Cardiac muscle cell (in vitro differentiated cells and primary cell): ENCODE data around the gene RUFY2. TPM values are rescaled to one million over a fixed set of nuclear protein-coding genes. Genes with fewer than 3 reads are reported as not detected.
A peak's percentile ranks its signal among the peaks of the same experiment; 100 is the strongest.

Source experiments
- DNase-seq, 2 donors: peaks; one replicate each; pipeline versions ENCODE4 v3.0.0 to v3.0.0-alpha.2; 2010 to 2017; ENCODE audit warnings: low read depth in 1 of 2, low spot score in 1 of 2
- H3K27ac ChIP-seq: fragments of 200-600 bp; sonication (generic); 2 replicates; pipeline ENCODE4 v1.5.1; 2016
- H3K27me3 ChIP-seq: fragments of 200-600 bp; sonication (generic); 2 replicates; pipeline ENCODE4 v1.6.0; 2016; ENCODE audit warnings: control low read depth
- H3K36me3 ChIP-seq: fragments of 200-600 bp; sonication (generic); 2 replicates; pipeline ENCODE4 v1.5.1; 2016; ENCODE audit warnings: control low read depth
- H3K4me1 ChIP-seq: fragments of 200-600 bp; sonication (generic); 2 replicates; pipeline ENCODE4 v1.8.1; 2017; ENCODE audit warnings: low read depth, mild to moderate bottlenecking, mixed run types
- H3K4me3 ChIP-seq: fragments of 200-600 bp; sonication (generic); 2 replicates; pipeline ENCODE4 v1.5.1; 2016; ENCODE audit warnings: mild to moderate bottlenecking
- H3K9me3 ChIP-seq: fragments of 200-600 bp; sonication (generic); 2 replicates; pipeline ENCODE4 v1.5.1; 2017; ENCODE audit warnings: low read depth, mild to moderate bottlenecking, control low read depth
- polyA plus RNA-seq: library from polyadenylated mRNA; unstranded; fragments of >200 nt; fragmentation: Nextera tagmentation; extraction: Ambion mirVana; gene quantifications from 2 replicates; pipeline ENCODE4 v1.2.1, GENCODE V29; 2016
- total RNA-seq: library from RNA; depleted of rRNA; stranded (reverse); fragments of >200 nt; gene quantifications from 2 replicates; pipeline ENCODE4 v1.2.3, GENCODE V29; 2016
- TF ChIP-seq, protein P1 (sequence below): IDR thresholded peaks from 2 replicates; pipeline ENCODE4 v1.5.1; 2012; ENCODE audit warnings: low read depth, mild to moderate bottlenecking, low read length

RUFY2 gene
- total and polyA plus RNA-seq, 2 experiments from 2014 or later: 10.2 to 12.1 TPM

DNA sequence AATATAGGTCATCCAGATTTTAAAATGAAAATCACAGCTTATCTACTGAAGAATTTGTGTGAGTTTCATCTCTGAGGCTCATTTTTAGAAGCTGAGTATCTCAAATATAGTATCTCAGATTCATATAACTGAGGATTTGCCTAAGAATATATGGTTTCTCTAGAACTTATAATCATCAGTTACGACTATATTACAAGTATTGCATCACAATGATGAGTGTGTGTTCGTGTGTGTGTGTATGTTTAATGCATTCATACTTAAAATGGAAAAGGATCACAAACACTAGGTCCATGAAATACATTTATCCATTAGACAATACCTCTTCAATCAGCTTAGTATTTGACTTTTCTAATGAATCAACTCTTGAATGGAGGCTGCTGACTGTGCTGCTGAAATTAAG is 21.3 kb downstream of the RUFY2 start:
- Histone ChIP-seq H3K4me1 (no peaks in the 10 kb centered on the region), H3K27me3 (no peaks in the 10 kb centered on the region), H3K9me3 (no peaks in the 10 kb centered on the region), H3K36me3 (peaks cover 47% of the 10 kb centered on the region), H3K4me3 (no peak overlapping the region), H3K27ac (no peak overlapping the region)
- TF ChIP-seq, protein P1, sequence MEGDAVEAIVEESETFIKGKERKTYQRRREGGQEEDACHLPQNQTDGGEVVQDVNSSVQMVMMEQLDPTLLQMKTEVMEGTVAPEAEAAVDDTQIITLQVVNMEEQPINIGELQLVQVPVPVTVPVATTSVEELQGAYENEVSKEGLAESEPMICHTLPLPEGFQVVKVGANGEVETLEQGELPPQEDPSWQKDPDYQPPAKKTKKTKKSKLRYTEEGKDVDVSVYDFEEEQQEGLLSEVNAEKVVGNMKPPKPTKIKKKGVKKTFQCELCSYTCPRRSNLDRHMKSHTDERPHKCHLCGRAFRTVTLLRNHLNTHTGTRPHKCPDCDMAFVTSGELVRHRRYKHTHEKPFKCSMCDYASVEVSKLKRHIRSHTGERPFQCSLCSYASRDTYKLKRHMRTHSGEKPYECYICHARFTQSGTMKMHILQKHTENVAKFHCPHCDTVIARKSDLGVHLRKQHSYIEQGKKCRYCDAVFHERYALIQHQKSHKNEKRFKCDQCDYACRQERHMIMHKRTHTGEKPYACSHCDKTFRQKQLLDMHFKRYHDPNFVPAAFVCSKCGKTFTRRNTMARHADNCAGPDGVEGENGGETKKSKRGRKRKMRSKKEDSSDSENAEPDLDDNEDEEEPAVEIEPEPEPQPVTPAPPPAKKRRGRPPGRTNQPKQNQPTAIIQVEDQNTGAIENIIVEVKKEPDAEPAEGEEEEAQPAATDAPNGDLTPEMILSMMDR: no peak
- no peak for DNase-seq

GRCh38 chr10:68371604-68372003 is 35.5 kb downstream of the RUFY2 start:
- no peaks in the 10 kb centered on the region for H3K27me3 ChIP-seq
- DNase-seq: no peak
- H3K4me1 ChIP-seq: no peaks in the 10 kb centered on the region
- no peak overlapping the region for H3K4me3 ChIP-seq
- no peaks in the 10 kb centered on the region for H3K9me3 ChIP-seq
- H3K36me3 ChIP-seq: peaks cover 20% of the 10 kb centered on the region
- TF ChIP-seq, protein P1: no peak
- no peak overlapping the region for H3K27ac ChIP-seq

DNA sequence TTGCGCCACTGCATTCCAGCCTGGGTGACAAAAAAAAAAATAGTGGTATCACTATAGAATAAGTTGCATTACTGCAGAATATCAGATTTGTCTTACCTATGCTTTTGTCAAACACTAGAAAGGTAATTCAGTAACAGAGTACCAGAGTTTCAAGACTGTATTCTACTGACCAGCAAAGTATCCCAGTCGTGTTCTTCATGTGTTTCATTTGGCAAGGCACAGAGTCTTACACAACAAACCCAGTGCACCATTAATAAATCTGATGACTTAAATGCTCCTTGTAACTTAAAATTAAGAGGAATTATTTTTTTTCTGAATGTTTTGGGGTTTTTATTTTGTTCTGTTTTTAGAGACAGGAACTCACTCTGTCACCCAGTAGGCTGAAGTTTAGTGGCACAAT is 40.0 kb downstream of the RUFY2 start:
- peak in 1 of 2 donors; percentile 21 for DNase-seq
- Histone ChIP-seq H3K4me1 (no peaks in the 10 kb centered on the region), H3K27ac (no peak overlapping the region), H3K9me3 (no peaks in the 10 kb centered on the region), H3K27me3 (no peaks in the 10 kb centered on the region), H3K36me3 (peaks cover 27% of the 10 kb centered on the region), H3K4me3 (no peak overlapping the region)
- TF ChIP-seq, protein P1: no peak

DNA sequence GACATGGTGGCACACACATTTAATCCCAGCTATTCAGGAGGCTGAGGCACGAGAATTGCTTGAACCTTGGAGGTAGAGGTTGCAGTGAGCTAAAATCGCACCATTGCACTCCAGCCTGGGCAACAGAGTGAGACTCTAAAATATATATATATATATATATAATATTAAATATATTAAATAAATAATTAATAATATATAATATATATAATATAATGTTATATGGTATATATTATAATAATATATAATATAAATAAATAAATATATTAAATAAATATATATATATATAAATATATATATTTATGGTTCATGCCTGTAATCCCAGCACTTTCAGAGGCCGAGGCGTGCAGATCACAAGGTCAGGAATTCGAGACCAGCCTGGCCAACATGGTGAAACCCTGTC is 40.5 kb downstream of the RUFY2 start:
- DNase-seq: no peak
- Histone ChIP-seq H3K27me3 (no peaks in the 10 kb centered on the region), H3K4me3 (no peak overlapping the region), H3K27ac (no peak overlapping the region), H3K4me1 (no peaks in the 10 kb centered on the region), H3K9me3 (no peaks in the 10 kb centered on the region), H3K36me3 (peaks cover 28% of the 10 kb centered on the region)
- TF ChIP-seq, protein P1: no peak

DNA sequence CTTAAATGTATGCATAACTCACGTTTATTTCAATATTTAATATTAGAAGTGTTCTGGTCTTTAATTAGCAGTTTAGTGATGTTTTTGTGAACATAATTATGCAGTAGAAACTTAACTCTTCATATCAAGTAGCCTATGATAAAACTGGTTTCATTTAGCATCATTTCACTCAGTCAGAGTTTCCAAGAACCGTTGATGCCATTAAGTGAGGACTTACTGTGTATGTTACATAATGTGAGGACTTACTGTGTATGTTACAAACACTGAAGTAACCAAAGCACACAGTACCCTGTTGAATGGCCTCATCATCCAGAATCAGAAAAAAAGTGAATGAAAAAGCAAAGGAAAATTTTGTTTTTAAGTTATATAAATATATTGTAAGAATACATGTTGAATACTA is 41.5 kb downstream of the RUFY2 start:
- H3K9me3 ChIP-seq: no peaks in the 10 kb centered on the region
- H3K36me3 ChIP-seq: peaks cover 35% of the 10 kb centered on the region
- no peaks in the 10 kb centered on the region for H3K4me1 ChIP-seq
- H3K27ac ChIP-seq: no peak overlapping the region
- TF ChIP-seq, protein P1: no peak
- H3K27me3 ChIP-seq: no peaks in the 10 kb centered on the region
- H3K4me3 ChIP-seq: no peak overlapping the region
- no peak for DNase-seq
